Left cardiac atrium (tissue), 4 donors: ENCODE data around the gene CRTAP. TPM values are rescaled to one million over a fixed set of nuclear protein-coding genes. Genes with fewer than 3 reads are reported as not detected.
"Not testable (repeated sequence)": the region's sequence is repeated elsewhere in the genome, so short reads cannot be mapped to it uniquely, and the experiment has no call there.

Experiments
- ATAC-seq, 2 donors: fragments of 200-7000 bp; cut with Tn5 transposase; one replicate each; pipeline ENCODE4 v1.9.1; 2020; ENCODE audit warnings: mild to moderate bottlenecking in 2 of 2, moderate library complexity in 2 of 2
- DNase-seq: peaks from one replicate; pipeline ENCODE4 v3.0.0-alpha.2; 2020
- intact Hi-C, 2 donors: fragments of 100-400 bp; cut with DNase I; formaldehyde crosslinking; loops; one replicate each; pipeline versions ENCODE4 v1.14.1 to v1.15.1; 2022 to 2023
- long read RNA-seq: library from polyadenylated mRNA; unstranded; transcript quantifications from one replicate; pipeline ENCODE4 v2.0.0, GENCODE V29; 2021
- total RNA-seq, 2 donors: library from RNA; stranded (reverse); fragmentation: NEBNext Ultra II Directional; extraction: Animal tissue kit (Norgen Biotek cat#: 25700); gene quantifications; one replicate each; pipeline ENCODE4 v1.2.1, GENCODE V29; 2021
- donor health status: DM: no; HTN: yes; CAD: no.
- donor health status: DM: no; HTN: yes; CAD: no; lungs with severe emphysema.
- donor health status: DM: yes; HTN: yes; CAD: no.
- donor health status: Dilated cardiomyopathy.

Gene CRTAP
- 100 to 1,000 TPM; 129 to 159 TPM for total RNA-seq
- long read RNA-seq, full-length matches to known transcripts: 136 of 171 reads
- long read RNA-seq, partial matches to known transcripts: 30 of 171 reads
- long read RNA-seq, other reads (novel, unspliced or antisense): 5 of 171 reads

- peak; percentile 95 to 96 for ATAC-seq
Measured at GRCh38 chr3:33113772-33114621, at the start of gene CRTAP. CRTAP (plus strand) TSS chr3:33114014; CDS start chr3:33114078, 64 bp downstream.

GRCh38 chr3:33064929-33065328 lies 48.9 kb upstream of the CRTAP start:
- DNase-seq (no peak), ATAC-seq (no peak)
- intact Hi-C loops: loop anchor here in 1 of 2 donors (10.0 kb wide), 1 partner anchor 120 kb away; no protein-coding TSS in a partner anchor

More at GRCh38 chr3:33113772-33114621, at the start of gene CRTAP:
- peak; percentile 97 for DNase-seq
- intact Hi-C loops: no loop called here

GRCh38 chr3:33067484-33067883 lies 46.3 kb upstream of the CRTAP start:
- DNase-seq (no peak), ATAC-seq (no peak)
- intact Hi-C loops: loop anchor here in 1 of 2 donors (10.0 kb wide), 1 partner anchor 123 kb away; no protein-coding TSS in a partner anchor

- ATAC-seq, DNase-seq: not testable (repeated sequence)
- intact Hi-C loops: loop anchor here (5.0 to 10.0 kb wide), 2 partner anchors 123 to 125 kb away; no protein-coding TSS in a partner anchor
Measured at GRCh38 chr3:33069862-33070261, 44.0 kb upstream of the CRTAP start.

- DNase-seq (no peak), ATAC-seq (no peak)
- intact Hi-C loops: loop anchor here in 1 of 2 donors (5.0 kb wide), 1 partner anchor 124 kb away; no protein-coding TSS in a partner anchor
Measured at GRCh38 chr3:33071181-33071580, 42.6 kb upstream of the CRTAP start.

GRCh38 chr3:33071946-33072345 lies 41.9 kb upstream of the CRTAP start:
- DNase-seq (no peak), ATAC-seq (no peak)
- intact Hi-C loops: loop anchor here in 1 of 2 donors (5.0 kb wide), 1 partner anchor 125 kb away; no protein-coding TSS in a partner anchor

GRCh38 chr3:33074217-33075067 lies 39.4 kb upstream of the CRTAP start:
- intact Hi-C loops: loop anchor here in 1 of 2 donors (5.0 kb wide), 1 partner anchor 127 kb away; no protein-coding TSS in a partner anchor
- ATAC-seq (peak; percentile 61 to 77), DNase-seq (peak; percentile 54)

GRCh38 chr3:33075995-33076394 lies 37.8 kb upstream of the CRTAP start:
- peak in 1 of 2 donors; percentile 76 for ATAC-seq
- DNase-seq: no peak
- intact Hi-C loops: no loop called here

GRCh38 chr3:33076952-33077351 lies 36.9 kb upstream of the CRTAP start:
- no peak for DNase-seq
- ATAC-seq: no peak
- intact Hi-C loops: no loop called here

- no peak for ATAC-seq
- intact Hi-C loops: no loop called here
- no peak for DNase-seq
Measured at GRCh38 chr3:33077976-33078375, 35.8 kb upstream of the CRTAP start.

GRCh38 chr3:33079813-33080212 lies 34.0 kb upstream of the CRTAP start:
- intact Hi-C loops, ATAC-seq, DNase-seq: not testable (repeated sequence)

GRCh38 chr3:33081812-33082211 lies 32.0 kb upstream of the CRTAP start:
- intact Hi-C loops: no loop called here
- ATAC-seq: no peak
- DNase-seq: no peak

- ATAC-seq (no peak), DNase-seq (no peak)
- intact Hi-C loops: no loop called here
Measured at GRCh38 chr3:33083958-33084357, 29.9 kb upstream of the CRTAP start.

- ATAC-seq: no peak
- DNase-seq: no peak
- intact Hi-C loops: no loop called here
Measured at GRCh38 chr3:33088691-33089090, 25.1 kb upstream of the CRTAP start.

- intact Hi-C loops: no loop called here
- DNase-seq (no peak), ATAC-seq (no peak)
Measured at GRCh38 chr3:33089515-33089914, 24.3 kb upstream of the CRTAP start.

- no peak for DNase-seq
- no peak for ATAC-seq
- intact Hi-C loops: no loop called here
Measured at GRCh38 chr3:33091746-33092145, 22.1 kb upstream of the CRTAP start.

- ATAC-seq (no peak), DNase-seq (no peak)
- intact Hi-C loops: no loop called here
Measured at GRCh38 chr3:33092496-33093254, 21.1 kb upstream of the CRTAP start.

GRCh38 chr3:33093847-33094246 lies 20.0 kb upstream of the CRTAP start:
- intact Hi-C loops: no loop called here
- ATAC-seq (no peak), DNase-seq (no peak)

GRCh38 chr3:33095436-33095835 lies 18.4 kb upstream of the CRTAP start:
- ATAC-seq (no peak), DNase-seq (no peak)
- intact Hi-C loops: no loop called here
